Parathyroid adenoma (tissue), 2 donors: ENCODE data around the gene ZNF653.
"Not testable (repeated sequence)": the region's sequence is repeated elsewhere in the genome, so short reads cannot be mapped to it uniquely, and the experiment has no call there.

ENCODE experiments used
- H2AFZ ChIP-seq: fragments of 300-600 bp; sonication (generic); one replicate; pipeline ENCODE4 v1.7.0; 2017; ENCODE audit warnings: antibody characterized with exemption, mild to moderate bottlenecking
- H3K27ac ChIP-seq: fragments of 300-600 bp; sonication (generic); one replicate; pipeline ENCODE4 v1.7.0; 2017
- H3K27me3 ChIP-seq: fragments of 300-600 bp; sonication (generic); one replicate; pipeline ENCODE4 v1.7.0; 2017; ENCODE audit warnings: low read length; ENCODE audit not compliant: control insufficient read depth, insufficient read depth
- H3K36me3 ChIP-seq: fragments of 300-600 bp; sonication (generic); one replicate; pipeline ENCODE4 v1.7.0; 2017; ENCODE audit warnings: low read length; ENCODE audit not compliant: control insufficient read depth, insufficient read depth
- H3K4me1 ChIP-seq: fragments of 300-600 bp; sonication (generic); one replicate; pipeline ENCODE4 v1.7.0; 2017; ENCODE audit warnings: control low read depth
- H3K4me2 ChIP-seq: fragments of 300-600 bp; sonication (generic); one replicate; pipeline ENCODE4 v1.7.0; 2017; ENCODE audit warnings: low read length
- H3K4me3 ChIP-seq: fragments of 300-600 bp; sonication (generic); one replicate; pipeline ENCODE4 v1.7.0; 2017; ENCODE audit warnings: low read depth, low read length
- H3K79me2 ChIP-seq: fragments of 300-600 bp; sonication (generic); one replicate; pipeline ENCODE4 v1.7.0; 2017; ENCODE audit warnings: control low read depth
- H3K9ac ChIP-seq: fragments of 300-600 bp; sonication (generic); one replicate; pipeline ENCODE4 v1.7.0; 2017; ENCODE audit warnings: mild to moderate bottlenecking
- H3K9me3 ChIP-seq: fragments of 300-600 bp; sonication (generic); one replicate; pipeline ENCODE4 v1.7.0; 2017; ENCODE audit warnings: low read length; ENCODE audit not compliant: control insufficient read depth
- TF ChIP-seq, protein P1 (sequence below): fragments of 300-600 bp; sonication (generic); IDR thresholded peaks from one replicate; pipeline ENCODE4 v1.7.0; 2017; ENCODE audit warnings: antibody characterized with exemption, mild to moderate bottlenecking
- donor health status: primary hyperparathyroidism.

ZNF653 gene

DNA sequence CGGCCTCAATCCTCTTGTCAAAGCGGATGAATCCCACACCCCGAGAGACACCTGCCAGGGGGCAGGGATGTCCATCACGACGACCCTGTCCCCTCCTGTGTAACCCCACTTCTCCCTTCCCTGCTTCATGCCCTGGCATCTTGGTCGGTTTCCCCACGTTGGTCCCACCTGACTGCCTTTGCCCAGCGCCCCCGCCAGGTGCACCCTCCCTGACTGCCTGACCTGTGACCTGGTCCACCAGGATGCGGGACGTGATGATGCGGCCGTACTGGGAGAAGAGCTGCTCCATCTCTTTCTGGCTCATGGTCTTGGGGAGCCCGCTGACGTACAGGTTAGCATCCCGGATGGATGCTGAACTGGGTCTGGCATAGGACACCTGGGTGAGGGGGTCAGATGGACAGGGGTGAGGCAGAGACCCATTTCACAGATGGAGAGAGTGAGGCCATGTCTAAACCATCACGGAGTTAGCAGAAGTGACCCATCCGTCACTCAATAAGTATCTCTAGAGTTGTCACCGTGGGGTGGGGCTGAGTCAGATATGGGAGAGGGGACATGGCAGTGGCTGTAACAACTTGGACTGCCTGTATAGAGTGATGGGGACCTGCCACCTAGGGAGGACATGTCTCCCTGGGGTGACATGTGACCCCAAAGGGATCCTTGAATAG, 47.3 kb downstream of the ZNF653 start:
- no peaks in the 10 kb centered on the region for H3K36me3 ChIP-seq

DNA sequence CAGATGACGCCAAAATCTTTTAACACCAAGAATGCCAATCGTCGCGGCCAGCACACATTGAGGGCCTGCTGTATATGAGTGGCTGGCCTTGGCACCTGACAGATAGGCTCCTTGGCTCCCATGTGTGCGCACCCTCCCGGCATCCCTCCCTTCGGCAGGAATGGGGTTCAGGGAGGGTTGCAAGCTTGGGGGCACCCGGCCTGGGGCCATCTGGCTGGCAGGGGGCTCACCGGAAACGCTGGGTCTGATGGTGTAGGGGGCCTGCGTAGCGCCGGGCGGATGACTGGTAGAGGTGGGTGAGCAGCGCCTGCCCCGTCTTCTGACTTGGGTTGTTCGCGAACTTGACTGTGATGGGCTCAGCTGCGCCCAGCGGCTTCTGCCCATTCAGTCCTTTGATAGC, 47.8 kb downstream of the ZNF653 start:
- TF ChIP-seq, protein P1, sequence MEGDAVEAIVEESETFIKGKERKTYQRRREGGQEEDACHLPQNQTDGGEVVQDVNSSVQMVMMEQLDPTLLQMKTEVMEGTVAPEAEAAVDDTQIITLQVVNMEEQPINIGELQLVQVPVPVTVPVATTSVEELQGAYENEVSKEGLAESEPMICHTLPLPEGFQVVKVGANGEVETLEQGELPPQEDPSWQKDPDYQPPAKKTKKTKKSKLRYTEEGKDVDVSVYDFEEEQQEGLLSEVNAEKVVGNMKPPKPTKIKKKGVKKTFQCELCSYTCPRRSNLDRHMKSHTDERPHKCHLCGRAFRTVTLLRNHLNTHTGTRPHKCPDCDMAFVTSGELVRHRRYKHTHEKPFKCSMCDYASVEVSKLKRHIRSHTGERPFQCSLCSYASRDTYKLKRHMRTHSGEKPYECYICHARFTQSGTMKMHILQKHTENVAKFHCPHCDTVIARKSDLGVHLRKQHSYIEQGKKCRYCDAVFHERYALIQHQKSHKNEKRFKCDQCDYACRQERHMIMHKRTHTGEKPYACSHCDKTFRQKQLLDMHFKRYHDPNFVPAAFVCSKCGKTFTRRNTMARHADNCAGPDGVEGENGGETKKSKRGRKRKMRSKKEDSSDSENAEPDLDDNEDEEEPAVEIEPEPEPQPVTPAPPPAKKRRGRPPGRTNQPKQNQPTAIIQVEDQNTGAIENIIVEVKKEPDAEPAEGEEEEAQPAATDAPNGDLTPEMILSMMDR, result no peak
- Histone ChIP-seq H2AFZ (no peak overlapping the region), H3K27me3 (no peaks in the 10 kb centered on the region), H3K36me3 (no peaks in the 10 kb centered on the region), H3K79me2 (no peaks in the 10 kb centered on the region), H3K9me3 (no peaks in the 10 kb centered on the region), H3K4me3 (no peak overlapping the region), H3K9ac (no peak overlapping the region), H3K4me1 (no peaks in the 10 kb centered on the region), H3K4me2 (no peak overlapping the region), H3K27ac (no peak overlapping the region)

More for the DNA sequence above, 47.3 kb downstream of the ZNF653 start:
- Histone ChIP-seq H3K4me2 (no peak overlapping the region), H3K9me3 (no peaks in the 10 kb centered on the region), H3K27me3 (no peaks in the 10 kb centered on the region), H3K79me2 (no peaks in the 10 kb centered on the region), H3K4me1 (no peaks in the 10 kb centered on the region), H3K9ac (no peak overlapping the region), H3K4me3 (no peak overlapping the region), H3K27ac (no peak overlapping the region), H2AFZ (no peak overlapping the region)
- TF ChIP-seq, protein P1, result no peak

GRCh38 chr19:11457115-11457514, 48.5 kb downstream of the ZNF653 start:
- H3K4me2 ChIP-seq, result no peak overlapping the region
- H3K4me1 ChIP-seq, result no peaks in the 10 kb centered on the region
- H3K27me3 ChIP-seq, result no peaks in the 10 kb centered on the region
- H3K79me2 ChIP-seq, result no peaks in the 10 kb centered on the region
- H3K27ac ChIP-seq, result no peak overlapping the region
- H2AFZ ChIP-seq, result no peak overlapping the region
- no peaks in the 10 kb centered on the region for H3K9me3 ChIP-seq
- no peaks in the 10 kb centered on the region for H3K36me3 ChIP-seq
- H3K9ac ChIP-seq, result no peak overlapping the region
- no peak overlapping the region for H3K4me3 ChIP-seq
- TF ChIP-seq, protein P1, result no peak

- no peak overlapping the region for H3K4me2 ChIP-seq
- no peak overlapping the region for H2AFZ ChIP-seq
- H3K9ac ChIP-seq, result no peak overlapping the region
- no peaks in the 10 kb centered on the region for H3K27me3 ChIP-seq
- H3K27ac ChIP-seq, result no peak overlapping the region
- no peak overlapping the region for H3K4me3 ChIP-seq
- no peaks in the 10 kb centered on the region for H3K4me1 ChIP-seq
- no peaks in the 10 kb centered on the region for H3K79me2 ChIP-seq
- TF ChIP-seq, protein P1, result no peak
- no peaks in the 10 kb centered on the region for H3K36me3 ChIP-seq
- H3K9me3 ChIP-seq, result no peaks in the 10 kb centered on the region
These were observed 49.0 kb downstream of the ZNF653 start for GRCh38 chr19:11456659-11457058.

DNA sequence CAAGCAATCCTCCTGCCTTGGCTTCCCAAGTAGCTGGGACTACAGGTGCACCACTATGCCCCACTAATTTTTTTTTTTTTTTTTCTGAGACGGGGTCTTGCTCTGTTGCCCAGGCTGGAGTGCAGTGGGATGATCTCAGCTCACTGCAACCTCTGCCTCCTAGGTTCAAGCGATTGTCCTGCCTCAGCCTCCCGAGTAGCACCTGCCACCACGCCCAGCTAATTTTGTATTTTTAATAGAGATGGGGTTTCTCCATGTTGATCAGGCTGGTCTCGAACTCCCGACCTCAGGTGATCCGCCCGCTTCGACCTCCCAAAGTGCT, 50.4 kb downstream of the ZNF653 start:
- H2AFZ ChIP-seq, H3K36me3 ChIP-seq, H3K9me3 ChIP-seq, H3K4me2 ChIP-seq, H3K79me2 ChIP-seq, H3K4me3 ChIP-seq, H3K9ac ChIP-seq, H3K4me1 ChIP-seq, H3K27me3 ChIP-seq, H3K27ac ChIP-seq: not testable (repeated sequence)
